HG02943 (cell line): Measurements from ENCODE around the gene DLX3.

ENCODE experiments used
- ATAC-seq: cut with Tn5 transposase; IDR thresholded peaks from one replicate; pipeline ENCODE4 v1.9.1; 2021; ENCODE audit warnings: mild to moderate bottlenecking, low read depth, moderate library complexity; ENCODE audit not compliant: unreplicated experiment

Gene DLX3

GRCh38 chr17:49994085-49995054 is 654 bp downstream of the DLX3 start:
- no peak for ATAC-seq

GRCh38 chr17:49993423-49994060 is 1.5 kb downstream of the DLX3 start:
- ATAC-seq: no peak

- ATAC-seq: no peak
Observed at GRCh38 chr17:49992933-49993422, 2.0 kb downstream of the DLX3 start.

- ATAC-seq: no peak
Observed at GRCh38 chr17:49992191-49992932, 2.7 kb downstream of the DLX3 start.

GRCh38 chr17:49991409-49991808 is 3.6 kb downstream of the DLX3 start:
- no peak for ATAC-seq

GRCh38 chr17:49990921-49991320 is 4.1 kb downstream of the DLX3 start:
- no peak for ATAC-seq

GRCh38 chr17:49990331-49990730 is 4.7 kb downstream of the DLX3 start:
- no peak for ATAC-seq

- ATAC-seq: no peak
Observed at GRCh38 chr17:49989518-49989880, 5.5 kb downstream of the DLX3 start.

GRCh38 chr17:49987681-49988441 is 7.2 kb downstream of the DLX3 start:
- no peak for ATAC-seq

- no peak for ATAC-seq
Observed at GRCh38 chr17:49987290-49987585, 7.8 kb downstream of the DLX3 start.

GRCh38 chr17:49986396-49987289 is 8.4 kb downstream of the DLX3 start:
- ATAC-seq: no peak

- ATAC-seq: no peak
Observed at GRCh38 chr17:49985310-49985990, 9.6 kb downstream of the DLX3 start.

GRCh38 chr17:49984776-49985175 is 10.2 kb downstream of the DLX3 start:
- no peak for ATAC-seq

GRCh38 chr17:49984283-49984682 is 10.7 kb downstream of the DLX3 start:
- no peak for ATAC-seq

- no peak for ATAC-seq
Observed at GRCh38 chr17:49980703-49981197, 14.3 kb downstream of the DLX3 start.

- no peak for ATAC-seq
Observed at GRCh38 chr17:49979748-49980479, 15.1 kb downstream of the DLX3 start.

GRCh38 chr17:49978501-49978900 is 16.5 kb downstream of the DLX3 start:
- no peak for ATAC-seq
